Fibroblast of mammary gland (primary cell): Measurements from ENCODE around the gene PRSS57.

Experiments
- DNase-seq: peaks from one replicate; pipeline ENCODE4 v3.0.0-alpha.2; 2010; ENCODE audit warnings: low read depth
- H3K4me3 ChIP-seq: 2 replicates; pipeline ENCODE4 v1.5.1; 2011; ENCODE audit warnings: low read depth, mild to moderate bottlenecking, low read length, moderate library complexity; ENCODE audit not compliant: control insufficient read depth
- CTCF ChIP-seq: conservative IDR thresholded peaks from 2 replicates; pipeline ENCODE4 v1.5.1; 2011; ENCODE audit warnings: low read depth, low read length, inconsistent platforms; ENCODE audit not compliant: control insufficient read depth, insufficient read depth

PRSS57 gene

DNA sequence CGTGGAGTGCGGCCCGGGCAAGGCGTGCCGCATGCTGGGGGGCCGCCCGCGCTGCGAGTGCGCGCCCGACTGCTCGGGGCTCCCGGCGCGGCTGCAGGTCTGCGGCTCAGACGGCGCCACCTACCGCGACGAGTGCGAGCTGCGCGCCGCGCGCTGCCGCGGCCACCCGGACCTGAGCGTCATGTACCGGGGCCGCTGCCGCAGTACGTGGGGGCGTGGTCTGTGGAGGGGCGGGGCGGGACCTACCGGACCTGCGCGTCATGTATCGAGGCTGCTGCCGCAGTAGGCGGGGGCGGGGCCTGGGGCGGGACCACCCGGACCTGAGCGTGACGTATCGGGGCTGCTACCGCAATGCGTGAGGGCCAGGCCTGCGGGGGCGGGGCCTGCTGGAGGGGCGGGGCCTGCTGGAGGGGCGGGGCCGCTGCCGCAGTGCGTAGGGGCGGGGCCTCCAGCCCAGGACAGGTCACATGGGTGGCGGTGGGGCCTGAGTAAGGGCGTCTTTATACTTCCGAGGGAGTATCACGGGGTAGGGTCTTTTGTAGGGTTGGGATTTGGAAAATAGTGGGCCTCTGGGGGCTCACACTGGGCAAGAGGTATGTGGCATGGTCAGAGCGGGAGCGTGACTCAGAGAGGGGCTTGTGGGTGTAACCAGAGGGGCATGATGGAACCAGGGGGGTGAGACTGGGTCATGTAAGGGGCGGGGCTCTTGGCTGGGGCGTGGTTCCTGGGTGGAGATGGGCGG lies 14.8 kb downstream of the PRSS57 start:
- no peak for TF ChIP-seq CTCF
- peak overlapping the region; percentile 47 for H3K4me3 ChIP-seq
- DNase-seq, result peak; percentile 96

DNA sequence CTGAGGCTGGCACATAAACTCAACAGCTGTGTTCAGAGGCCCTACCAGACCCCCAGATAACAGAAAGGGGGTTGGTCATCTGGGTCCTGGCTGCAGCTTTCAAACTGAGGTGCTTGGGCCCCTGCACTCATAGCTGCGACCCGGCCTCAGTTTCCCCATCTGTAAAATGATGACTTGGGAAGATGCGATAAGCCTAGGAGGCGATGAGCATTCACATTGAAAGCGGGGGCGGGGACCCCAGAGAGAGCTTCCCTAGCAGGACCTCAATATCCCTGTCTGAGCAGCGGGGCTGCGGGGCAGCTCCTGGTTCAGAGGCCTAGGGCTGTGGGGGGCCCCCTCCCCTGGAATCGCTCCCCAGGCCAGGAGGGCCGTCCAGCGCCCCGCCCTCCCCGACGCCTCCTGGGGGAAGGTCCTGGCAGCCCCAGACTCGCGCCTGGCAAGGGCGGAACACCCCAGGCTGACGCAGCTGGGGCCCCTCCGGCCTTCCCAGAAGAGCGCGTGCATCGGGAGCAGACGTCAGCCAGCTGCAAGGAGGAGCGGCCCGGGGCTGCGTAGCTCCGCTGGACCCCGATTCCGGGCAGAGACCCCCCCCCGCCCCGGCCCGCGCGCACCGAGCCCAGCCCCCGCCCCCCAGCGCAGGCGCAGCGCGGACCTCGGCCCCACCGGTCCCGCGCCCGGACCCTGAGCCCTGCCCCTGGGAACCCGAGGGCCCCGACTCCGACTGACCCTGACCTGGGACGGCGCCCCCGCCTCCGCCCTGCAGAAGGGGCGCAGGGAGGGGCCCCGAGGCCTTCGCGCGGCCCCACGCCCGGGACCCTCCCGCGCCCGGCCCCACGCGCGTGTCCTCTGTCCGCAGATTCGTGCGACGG lies 15.6 kb downstream of the PRSS57 start:
- no peak for TF ChIP-seq CTCF
- H3K4me3 ChIP-seq, result peak overlapping the region; percentile 47
- peak; percentile 84 for DNase-seq

DNA sequence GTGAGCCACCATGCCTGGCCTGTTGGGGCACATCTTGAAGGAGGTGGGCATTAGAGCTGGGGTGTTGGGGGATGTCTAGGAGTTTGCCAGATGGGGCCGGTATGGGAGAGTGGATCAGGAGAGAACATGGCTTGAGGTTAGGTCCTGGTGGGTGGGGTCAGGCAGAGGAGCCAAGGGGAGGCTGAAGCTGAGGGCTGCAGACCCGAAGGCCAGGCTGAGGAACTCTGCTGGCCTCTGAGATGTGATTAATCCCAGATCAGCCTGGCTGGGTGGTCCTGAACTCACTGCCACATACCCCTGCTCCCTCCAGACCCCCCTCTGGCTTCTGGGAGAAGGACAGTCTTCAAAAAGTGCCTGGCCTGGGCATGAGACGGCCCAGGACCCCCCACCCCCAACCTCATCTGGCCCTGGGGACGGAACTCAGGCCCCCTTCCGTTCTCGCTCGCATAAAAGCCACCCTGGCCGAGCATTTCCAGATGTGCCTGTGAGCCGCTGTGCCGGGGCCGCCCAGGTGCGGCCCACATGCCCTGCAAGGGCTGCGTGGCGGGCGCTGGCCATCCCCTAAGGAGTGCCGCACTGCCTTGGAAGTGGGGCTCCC lies 16.4 kb downstream of the PRSS57 start:
- TF ChIP-seq CTCF, result no peak
- H3K4me3 ChIP-seq, result peak overlapping the region; percentile 47
- DNase-seq, result no peak

- peak overlapping the region; percentile 79 for H3K4me3 ChIP-seq
- no peak for TF ChIP-seq CTCF
- DNase-seq, result no peak
Observed at GRCh38 chr19:677601-678436, 17.4 kb downstream of the PRSS57 start.

GRCh38 chr19:677201-677600 lies 18.1 kb downstream of the PRSS57 start:
- DNase-seq, result peak; percentile 85
- no peak for TF ChIP-seq CTCF

More at GRCh38 chr19:677201-677600, 18.1 kb downstream of the PRSS57 start:
- H3K4me3 ChIP-seq, result peak overlapping the region; percentile 79
